Measurements from ENCODE around the gene TRIM28.

Gene TRIM28

GRCh38 chr19:58516964-58517833 lies 26.7 kb upstream of the TRIM28 start:
- TF ChIP-seq ZFX (IDR thresholded peaks at IDR 0.05) (no peak), CTCF (conservative IDR thresholded peaks at IDR 0.05) (peak; percentile 28)
- H3K27ac ChIP-seq: peak overlapping the region; percentile 89; the same call in 1 of the 2 replicates

GRCh38 chr19:58518256-58519086 lies 25.4 kb upstream of the TRIM28 start:
- H3K27ac ChIP-seq: peak overlapping the region; percentile 89
- TF ChIP-seq ZFX (IDR thresholded peaks at IDR 0.05): no peak
- TF ChIP-seq CTCF (conservative IDR thresholded peaks at IDR 0.05): no peak

GRCh38 chr19:58519087-58519354 lies 24.8 kb upstream of the TRIM28 start:
- TF ChIP-seq CTCF (conservative IDR thresholded peaks at IDR 0.05): no peak; the same call in 1 of the 2 replicates
- no peak for TF ChIP-seq ZFX (IDR thresholded peaks at IDR 0.05)
- H3K27ac ChIP-seq: peak overlapping the region; percentile 89

- TF ChIP-seq CTCF (conservative IDR thresholded peaks at IDR 0.05): peak; percentile 88
- TF ChIP-seq ZFX (IDR thresholded peaks at IDR 0.05): peak; percentile 95
- H3K27ac ChIP-seq: peak within 1 kb of the TSS; percentile 89
Measured at GRCh38 chr19:58519355-58520256, 24.3 kb upstream of the TRIM28 start, which contains the start of gene ZBTB45. TSS of gene ZBTB45 (minus strand) at chr19:58519810. CDS start at chr19:58517673, 2,137 bp downstream.

- peak overlapping the region; percentile 89 for H3K27ac ChIP-seq
- no peak for TF ChIP-seq ZFX (IDR thresholded peaks at IDR 0.05)
- no peak for TF ChIP-seq CTCF (conservative IDR thresholded peaks at IDR 0.05)
Measured at GRCh38 chr19:58520257-58520599, 23.6 kb upstream of the TRIM28 start.

GRCh38 chr19:58521651-58522050 lies 22.2 kb upstream of the TRIM28 start:
- H3K27ac ChIP-seq: peak overlapping the region; percentile 89
- TF ChIP-seq CTCF (conservative IDR thresholded peaks at IDR 0.05): no peak
- TF ChIP-seq ZFX (IDR thresholded peaks at IDR 0.05): no peak

Data from C4-2B (cell line).